Esophagus muscularis mucosa (tissue), 4 donors: ENCODE results near the gene PIK3CD.

Source experiments
- EP300 ChIP-seq: sonication (generic); formaldehyde crosslinking; IDR thresholded peaks from one replicate; pipeline ENCODE4 v1.6.1; 2017; ENCODE audit warnings: antibody characterized with exemption
- POLR2A ChIP-seq: fragments of 450-650 bp; IDR thresholded peaks from one replicate; pipeline ENCODE4 v1.6.1; 2017; ENCODE audit warnings: antibody characterized with exemption, moderate library complexity, mild to moderate bottlenecking, low read depth
- POLR2AphosphoS5 ChIP-seq, 2 donors: sonication (generic); formaldehyde crosslinking; IDR thresholded peaks; one replicate each; pipeline ENCODE4 v1.6.1; 2017; ENCODE audit warnings: antibody characterized with exemption in 2 of 2
- TF ChIP-seq, protein P1 (sequence below), 3 experiments: fragments of 200-600 bp in 2 of 3; fragments of 450-650 bp in 1 of 3; sonication (generic) in 2 of 3; IDR thresholded peaks; one replicate each; pipeline ENCODE4 v1.5.1; 2017 to 2019; ENCODE audit warnings: antibody characterized with exemption in 3 of 3, mild to moderate bottlenecking in 2 of 3, moderate library complexity in 1 of 3

DNA sequence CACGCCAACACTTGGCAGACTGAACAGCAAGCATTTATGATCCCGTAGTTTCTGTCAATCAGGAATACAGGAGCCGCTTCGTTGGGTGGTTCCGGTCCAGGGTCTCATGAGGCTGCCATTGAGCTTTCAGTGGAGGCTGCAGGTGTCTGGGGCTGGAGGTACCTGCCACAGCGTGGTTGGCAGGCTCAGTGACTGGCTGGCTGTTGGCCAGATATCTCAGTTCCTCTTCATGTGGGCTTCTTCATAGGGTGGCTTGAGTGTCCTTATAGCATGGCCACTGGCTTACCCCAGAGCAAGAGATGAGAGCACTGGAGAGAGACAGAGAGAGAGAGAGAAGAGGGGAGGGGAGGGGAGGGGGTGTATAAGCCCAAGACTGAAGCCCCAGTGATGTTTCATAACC, 29.3 kb downstream of the PIK3CD start:
- TF ChIP-seq, protein P1, sequence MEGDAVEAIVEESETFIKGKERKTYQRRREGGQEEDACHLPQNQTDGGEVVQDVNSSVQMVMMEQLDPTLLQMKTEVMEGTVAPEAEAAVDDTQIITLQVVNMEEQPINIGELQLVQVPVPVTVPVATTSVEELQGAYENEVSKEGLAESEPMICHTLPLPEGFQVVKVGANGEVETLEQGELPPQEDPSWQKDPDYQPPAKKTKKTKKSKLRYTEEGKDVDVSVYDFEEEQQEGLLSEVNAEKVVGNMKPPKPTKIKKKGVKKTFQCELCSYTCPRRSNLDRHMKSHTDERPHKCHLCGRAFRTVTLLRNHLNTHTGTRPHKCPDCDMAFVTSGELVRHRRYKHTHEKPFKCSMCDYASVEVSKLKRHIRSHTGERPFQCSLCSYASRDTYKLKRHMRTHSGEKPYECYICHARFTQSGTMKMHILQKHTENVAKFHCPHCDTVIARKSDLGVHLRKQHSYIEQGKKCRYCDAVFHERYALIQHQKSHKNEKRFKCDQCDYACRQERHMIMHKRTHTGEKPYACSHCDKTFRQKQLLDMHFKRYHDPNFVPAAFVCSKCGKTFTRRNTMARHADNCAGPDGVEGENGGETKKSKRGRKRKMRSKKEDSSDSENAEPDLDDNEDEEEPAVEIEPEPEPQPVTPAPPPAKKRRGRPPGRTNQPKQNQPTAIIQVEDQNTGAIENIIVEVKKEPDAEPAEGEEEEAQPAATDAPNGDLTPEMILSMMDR (IDR thresholded peaks at IDR 0.05), result no peak
- no peak for TF ChIP-seq EP300
- no peak for TF ChIP-seq POLR2A
- TF ChIP-seq POLR2AphosphoS5 (IDR thresholded peaks at IDR 0.05), result no peak
